GDM1 (cell line): ENCODE data around the gene PPWD1.
A peak's percentile ranks its signal among the peaks of the same experiment; 100 is the strongest.
"Not testable (repeated sequence)": the region's sequence is repeated elsewhere in the genome, so short reads cannot be mapped to it uniquely, and the experiment has no call there.

Experiments used
- DNase-seq: peaks from one replicate; lab custom pipeline; 2025; lab: John Stamatoyannopoulos, UW

The PPWD1 gene

GRCh38 chr5:65562731-65563701, at the start of gene PPWD1, which contains the start of gene CENPK:
TSS of gene PPWD1 (plus strand) at chr5:65563296. CDS start at chr5:65563311, 15 bp downstream.
TSS of gene CENPK (minus strand) at chr5:65563168. CDS start at chr5:65554907, 8,261 bp downstream.
- DNase-seq: peak; percentile 92

- DNase-seq: no peak
Observed at GRCh38 chr5:65525726-65526125, 37.4 kb upstream of the PPWD1 start.

GRCh38 chr5:65530904-65531303, 32.2 kb upstream of the PPWD1 start:
- no peak for DNase-seq

- no peak for DNase-seq
Observed at GRCh38 chr5:65535529-65535987, 27.5 kb upstream of the PPWD1 start.

- no peak for DNase-seq
Observed at GRCh38 chr5:65539827-65540226, 23.3 kb upstream of the PPWD1 start.

- no peak for DNase-seq
Observed at GRCh38 chr5:65544473-65544872, 18.6 kb upstream of the PPWD1 start.

GRCh38 chr5:65546141-65546540, 17.0 kb upstream of the PPWD1 start:
- DNase-seq: no peak

- DNase-seq: no peak
Observed at GRCh38 chr5:65548281-65548680, 14.8 kb upstream of the PPWD1 start.

- DNase-seq: no peak
Observed at GRCh38 chr5:65553941-65554340, 9.2 kb upstream of the PPWD1 start.

- no peak for DNase-seq
Observed at GRCh38 chr5:65555287-65555686, 7.8 kb upstream of the PPWD1 start.

GRCh38 chr5:65556181-65556580, 6.9 kb upstream of the PPWD1 start:
- DNase-seq: no peak

GRCh38 chr5:65556718-65557117, 6.4 kb upstream of the PPWD1 start:
- DNase-seq: no peak

GRCh38 chr5:65563777-65564176, 681 bp downstream of the PPWD1 start:
- DNase-seq: no peak

- no peak for DNase-seq
Observed at GRCh38 chr5:65566505-65566904, 3.4 kb downstream of the PPWD1 start.

GRCh38 chr5:65570598-65571226, 7.6 kb downstream of the PPWD1 start:
- DNase-seq: no peak

GRCh38 chr5:65577141-65577540, 14.0 kb downstream of the PPWD1 start:
- DNase-seq: no peak

GRCh38 chr5:65588694-65589093, 25.6 kb downstream of the PPWD1 start:
- no peak for DNase-seq

GRCh38 chr5:65601761-65602160, 38.7 kb downstream of the PPWD1 start:
- DNase-seq: not testable (repeated sequence)

GRCh38 chr5:65611524-65611923, 48.4 kb downstream of the PPWD1 start:
- no peak for DNase-seq

- DNase-seq: no peak
Observed at GRCh38 chr5:65612298-65612907, 49.3 kb downstream of the PPWD1 start.

GRCh38 chr5:65620021-65620420, 56.9 kb downstream of the PPWD1 start:
- DNase-seq: no peak

GRCh38 chr5:65621961-65622360, 58.9 kb downstream of the PPWD1 start:
- DNase-seq: not testable (repeated sequence)

GRCh38 chr5:65623482-65623881, 60.4 kb downstream of the PPWD1 start:
- DNase-seq: no peak
